ENCODE measurements around the gene NUDCD2. TPM values are rescaled to one million over a fixed set of nuclear protein-coding genes. Genes with fewer than 3 reads are reported as not detected.
"Not testable (repeated sequence)": the region's sequence is repeated elsewhere in the genome, so short reads cannot be mapped to it uniquely, and the experiment has no call there.

NUDCD2 gene
- total RNA-seq, 1 donor from 2014 or later: 5.7 TPM

DNA sequence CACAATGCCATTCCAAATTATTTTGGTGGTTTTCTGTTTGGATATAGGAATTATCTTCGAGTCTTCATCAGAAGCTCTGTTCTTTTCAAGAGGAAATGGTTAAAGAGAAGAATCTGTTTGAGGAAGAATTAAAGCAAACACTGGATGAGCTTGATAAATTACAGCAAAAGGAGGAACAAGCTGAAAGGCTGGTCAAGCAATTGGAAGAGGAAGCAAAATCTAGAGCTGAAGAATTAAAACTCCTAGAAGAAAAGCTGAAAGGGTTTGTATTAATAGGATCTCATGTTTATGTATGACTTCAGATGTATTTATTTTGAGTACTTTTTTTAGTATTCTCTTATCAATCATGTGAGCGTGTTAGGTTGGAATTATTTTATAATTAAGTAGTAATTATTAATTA, 15.5 kb upstream of the NUDCD2 start:
- Histone ChIP-seq H3K27ac (ENCODE audit: low read depth, low read length) (no peak overlapping the region), H3K9me3 (ENCODE audit: control insufficient read depth in 3 of 3, low read length in 3 of 3) (no peaks in the 10 kb centered on the region), H3K4me3 (ENCODE audit: low read length in 3 of 3) (no peak overlapping the region), H3K9ac (ENCODE audit: low read depth in 1 of 3, low read length in 3 of 3) (no peak overlapping the region), H3K36me3 (ENCODE audit: control insufficient read depth in 3 of 3, insufficient read depth in 3 of 3, low read length in 3 of 3) (no peaks in the 10 kb centered on the region), H3K27me3 (ENCODE audit: control insufficient read depth in 3 of 3, insufficient read depth in 3 of 3, low read length in 3 of 3) (no peaks in the 10 kb centered on the region), H3K4me1 (ENCODE audit: control insufficient read depth in 3 of 3, insufficient read depth in 3 of 3, low read length in 3 of 3) (no peaks in the 10 kb centered on the region)

DNA sequence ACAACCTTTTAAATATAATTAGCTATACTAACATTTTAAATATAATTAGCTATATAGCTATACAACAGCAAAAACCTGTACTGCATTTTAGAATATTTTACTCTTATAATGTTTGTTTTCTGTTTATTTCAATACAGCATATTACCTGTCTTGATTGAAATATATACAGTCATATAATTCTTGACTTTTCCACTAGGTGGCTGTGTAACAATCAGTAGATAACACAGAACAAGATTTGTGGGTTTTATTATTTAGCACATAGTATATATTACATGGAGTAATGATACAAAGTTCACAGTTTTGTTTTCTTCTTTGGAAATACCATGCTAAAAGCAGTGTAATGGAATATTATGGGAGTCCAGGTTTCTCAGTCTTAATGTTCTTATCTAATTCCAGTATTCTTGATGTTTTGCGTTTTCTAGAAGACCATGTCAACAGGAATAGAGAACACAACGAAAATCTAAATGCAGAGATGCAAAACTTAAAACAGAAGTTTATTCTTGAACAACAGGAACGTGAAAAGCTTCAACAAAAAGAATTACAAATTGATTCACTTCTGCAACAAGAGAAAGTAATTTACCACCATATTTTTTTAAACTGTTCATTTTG, 13.8 kb upstream of the NUDCD2 start:
- Histone ChIP-seq H3K9ac (ENCODE audit: low read depth in 1 of 3, low read length in 3 of 3) (no peak overlapping the region), H3K27ac (ENCODE audit: low read depth, low read length) (no peak overlapping the region), H3K9me3 (ENCODE audit: control insufficient read depth in 3 of 3, low read length in 3 of 3) (no peaks in the 10 kb centered on the region), H3K36me3 (ENCODE audit: control insufficient read depth in 3 of 3, insufficient read depth in 3 of 3, low read length in 3 of 3) (peaks cover 0 to 4% (median 0%) of the 10 kb centered on the region in 3 donors), H3K27me3 (ENCODE audit: control insufficient read depth in 3 of 3, insufficient read depth in 3 of 3, low read length in 3 of 3) (no peaks in the 10 kb centered on the region), H3K4me1 (ENCODE audit: control insufficient read depth in 3 of 3, insufficient read depth in 3 of 3, low read length in 3 of 3) (no peaks in the 10 kb centered on the region), H3K4me3 (ENCODE audit: low read length in 3 of 3) (no peak overlapping the region)

DNA sequence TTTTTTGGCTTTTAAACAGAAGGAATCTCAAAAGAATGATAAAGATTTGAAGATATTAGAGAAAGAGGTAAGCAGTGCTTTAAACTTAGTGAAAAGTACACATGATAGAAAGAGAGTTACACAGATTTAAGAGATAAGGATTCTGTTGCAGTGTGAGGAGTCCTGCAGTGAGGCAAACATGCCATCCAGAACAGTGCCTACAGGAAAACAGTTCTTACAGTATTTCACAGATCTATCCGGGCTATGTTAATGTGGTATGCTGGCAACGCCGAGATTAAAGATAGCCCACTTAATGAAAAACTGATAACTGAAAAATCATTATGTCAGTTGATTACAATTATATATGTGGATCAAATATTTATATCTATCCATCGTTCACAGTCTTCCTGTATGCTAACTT, 7.8 kb upstream of the NUDCD2 start:
- Histone ChIP-seq H3K4me3 (ENCODE audit: low read length in 3 of 3) (no peak overlapping the region), H3K4me1 (ENCODE audit: control insufficient read depth in 3 of 3, insufficient read depth in 3 of 3, low read length in 3 of 3) (no peaks in the 10 kb centered on the region), H3K27me3 (ENCODE audit: control insufficient read depth in 3 of 3, insufficient read depth in 3 of 3, low read length in 3 of 3) (no peaks in the 10 kb centered on the region), H3K27ac (ENCODE audit: low read depth, low read length) (no peak overlapping the region), H3K9me3 (ENCODE audit: control insufficient read depth in 3 of 3, low read length in 3 of 3) (no peaks in the 10 kb centered on the region), H3K9ac (ENCODE audit: low read depth in 1 of 3, low read length in 3 of 3) (no peak overlapping the region), H3K36me3 (ENCODE audit: control insufficient read depth in 3 of 3, insufficient read depth in 3 of 3, low read length in 3 of 3) (peaks cover 0 to 4% (median 0%) of the 10 kb centered on the region in 3 donors)

DNA sequence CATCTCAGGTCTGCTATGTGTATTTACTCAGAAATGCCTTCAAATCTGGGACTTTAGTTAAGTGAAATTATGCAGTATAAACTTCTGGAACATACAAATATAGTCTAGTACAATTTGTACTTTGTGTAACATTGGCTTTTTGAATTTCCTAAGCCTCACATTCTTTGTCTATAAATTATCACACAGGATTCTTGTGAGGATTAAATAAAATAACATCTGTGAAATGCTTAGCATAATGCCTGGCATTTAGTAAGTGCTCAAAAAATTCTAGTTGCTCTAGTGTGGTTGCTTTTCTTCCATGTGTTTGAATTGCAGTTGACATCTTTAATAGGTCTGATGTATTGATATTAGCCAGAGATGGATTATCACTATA, 3.1 kb upstream of the NUDCD2 start:
- no peak overlapping the region for H3K4me3 ChIP-seq (ENCODE audit: low read length in 3 of 3)
- no peak overlapping the region for H3K9ac ChIP-seq (ENCODE audit: low read depth in 1 of 3, low read length in 3 of 3)
- H3K27ac ChIP-seq (ENCODE audit: low read depth, low read length): no peak overlapping the region
- H3K36me3 ChIP-seq (ENCODE audit: control insufficient read depth in 3 of 3, insufficient read depth in 3 of 3, low read length in 3 of 3): no peaks in the 10 kb centered on the region
- H3K4me1 ChIP-seq (ENCODE audit: control insufficient read depth in 3 of 3, insufficient read depth in 3 of 3, low read length in 3 of 3): peaks cover 18 to 21% (median 20%) of the 10 kb centered on the region in 3 donors
- H3K9me3 ChIP-seq (ENCODE audit: control insufficient read depth in 3 of 3, low read length in 3 of 3): no peaks in the 10 kb centered on the region
- no peaks in the 10 kb centered on the region for H3K27me3 ChIP-seq (ENCODE audit: control insufficient read depth in 3 of 3, insufficient read depth in 3 of 3, low read length in 3 of 3)

DNA sequence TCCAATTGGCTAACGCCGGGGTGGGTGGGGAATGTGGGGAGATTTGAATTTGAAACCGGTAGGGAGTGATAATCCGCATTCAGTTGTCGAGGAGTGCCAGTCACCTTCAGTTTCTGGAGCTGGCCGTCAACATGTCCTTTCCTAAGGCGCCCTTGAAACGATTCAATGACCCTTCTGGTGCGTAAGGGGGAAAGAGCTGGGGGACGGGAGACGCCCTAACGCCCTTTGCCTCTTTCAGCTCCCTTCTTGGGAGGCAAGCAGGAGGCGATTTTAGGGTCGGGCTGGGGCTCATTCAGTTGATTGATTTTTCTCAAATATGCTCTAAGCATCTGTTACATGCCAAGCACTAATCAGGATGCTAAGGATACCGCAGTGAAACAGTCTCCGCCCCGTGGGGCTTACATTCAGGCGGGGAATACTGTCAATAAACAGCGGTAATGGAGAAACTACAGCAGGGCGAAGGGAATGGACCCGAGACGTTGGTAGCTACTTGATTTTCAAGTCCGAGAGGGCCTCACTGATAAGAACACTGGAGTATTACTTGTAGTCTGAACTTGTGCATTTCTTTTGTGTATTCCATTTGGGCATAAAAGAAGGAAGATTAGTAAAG, 765 bp upstream of the NUDCD2 start, which contains the start of gene HMMR:
HMMR (plus strand) TSS at position 71 of the 610 bp plus-strand sequence; CDS start at position 132, 61 bp downstream.
- Histone ChIP-seq H3K9ac (ENCODE audit: low read depth in 1 of 3, low read length in 3 of 3) (peak within 1 kb of the TSS; percentile 97), H3K4me1 (ENCODE audit: control insufficient read depth in 3 of 3, insufficient read depth in 3 of 3, low read length in 3 of 3) (peaks cover 18 to 21% (median 20%) of the 10 kb centered on the region in 3 donors), H3K36me3 (ENCODE audit: control insufficient read depth in 3 of 3, insufficient read depth in 3 of 3, low read length in 3 of 3) (peaks cover 1 to 9% (median 4%) of the 10 kb centered on the region in 3 donors), H3K4me3 (ENCODE audit: low read length in 3 of 3) (peak within 1 kb of the TSS; percentile 84 to 100 (median 95)), H3K27me3 (ENCODE audit: control insufficient read depth in 3 of 3, insufficient read depth in 3 of 3, low read length in 3 of 3) (no peaks in the 10 kb centered on the region), H3K9me3 (ENCODE audit: control insufficient read depth in 3 of 3, low read length in 3 of 3) (no peaks in the 10 kb centered on the region), H3K27ac (ENCODE audit: low read depth, low read length) (peak within 1 kb of the TSS; percentile 96)

DNA sequence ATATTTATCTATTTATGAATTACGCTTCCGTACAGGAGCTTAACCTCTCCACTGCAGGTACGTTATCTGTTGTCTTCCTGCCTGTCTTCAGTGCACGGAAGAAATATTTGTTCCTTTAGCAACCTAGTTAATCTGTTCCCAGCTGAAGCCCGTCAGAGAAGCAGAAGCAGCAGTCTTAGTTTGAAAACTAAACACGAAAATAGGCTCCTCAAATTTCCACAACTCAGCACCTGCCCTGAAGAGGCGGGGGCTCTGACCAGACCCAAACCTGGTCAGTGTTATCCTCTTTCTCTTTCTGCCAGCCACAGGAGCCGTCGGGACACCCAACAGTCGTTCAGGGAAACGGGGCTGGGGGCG, 462 bp downstream of the NUDCD2 start:
- Histone ChIP-seq H3K27me3 (ENCODE audit: control insufficient read depth in 3 of 3, insufficient read depth in 3 of 3, low read length in 3 of 3) (no peaks in the 10 kb centered on the region), H3K4me3 (ENCODE audit: low read length in 3 of 3) (peak overlapping the region; percentile 80 to 100 (median 95)), H3K9ac (ENCODE audit: low read depth in 1 of 3, low read length in 3 of 3) (peak overlapping the region; percentile 97), H3K4me1 (ENCODE audit: control insufficient read depth in 3 of 3, insufficient read depth in 3 of 3, low read length in 3 of 3) (peaks cover 18 to 21% (median 20%) of the 10 kb centered on the region in 3 donors), H3K27ac (ENCODE audit: low read depth, low read length) (peak overlapping the region; percentile 96), H3K36me3 (ENCODE audit: control insufficient read depth in 3 of 3, insufficient read depth in 3 of 3, low read length in 3 of 3) (peaks cover 4 to 18% (median 8%) of the 10 kb centered on the region in 3 donors), H3K9me3 (ENCODE audit: control insufficient read depth in 3 of 3, low read length in 3 of 3) (no peaks in the 10 kb centered on the region)

DNA sequence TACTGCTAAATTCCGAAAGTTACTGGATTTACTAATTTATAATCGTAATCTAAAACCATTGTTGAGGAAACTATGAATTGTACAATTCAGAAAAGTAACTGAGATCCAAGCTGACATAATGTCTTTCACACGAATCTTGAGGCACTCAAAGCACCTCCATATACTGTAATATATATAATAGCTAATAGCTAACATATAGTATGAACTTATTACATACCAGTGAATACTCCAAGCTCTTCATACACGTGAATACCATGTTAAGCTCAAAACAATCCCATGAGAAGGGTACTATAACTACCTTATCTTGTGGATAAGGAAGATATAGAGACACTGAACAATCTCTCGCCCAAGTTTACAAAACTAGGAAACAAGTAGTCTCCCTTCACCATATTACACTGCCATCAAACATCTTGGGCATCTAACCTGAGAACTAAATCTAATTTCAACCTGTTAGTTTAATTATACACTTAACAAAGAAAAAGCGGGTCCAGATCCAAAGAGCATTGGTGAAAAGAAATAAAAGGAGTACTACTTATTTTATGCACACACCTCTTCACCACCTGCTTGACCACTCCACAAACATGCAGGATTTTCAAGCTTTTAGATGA, 1.0 kb downstream of the NUDCD2 start:
- Histone ChIP-seq H3K4me1 (ENCODE audit: control insufficient read depth in 3 of 3, insufficient read depth in 3 of 3, low read length in 3 of 3) (peaks cover 18 to 21% (median 20%) of the 10 kb centered on the region in 3 donors), H3K9ac (ENCODE audit: low read depth in 1 of 3, low read length in 3 of 3) (peak overlapping the region; percentile 97), H3K9me3 (ENCODE audit: control insufficient read depth in 3 of 3, low read length in 3 of 3) (no peaks in the 10 kb centered on the region), H3K27ac (ENCODE audit: low read depth, low read length) (peak overlapping the region; percentile 96), H3K27me3 (ENCODE audit: control insufficient read depth in 3 of 3, insufficient read depth in 3 of 3, low read length in 3 of 3) (no peaks in the 10 kb centered on the region), H3K4me3 (ENCODE audit: low read length in 3 of 3) (peak overlapping the region; percentile 80 to 100 (median 95)), H3K36me3 (ENCODE audit: control insufficient read depth in 3 of 3, insufficient read depth in 3 of 3, low read length in 3 of 3) (peaks cover 4 to 19% (median 8%) of the 10 kb centered on the region in 3 donors)

DNA sequence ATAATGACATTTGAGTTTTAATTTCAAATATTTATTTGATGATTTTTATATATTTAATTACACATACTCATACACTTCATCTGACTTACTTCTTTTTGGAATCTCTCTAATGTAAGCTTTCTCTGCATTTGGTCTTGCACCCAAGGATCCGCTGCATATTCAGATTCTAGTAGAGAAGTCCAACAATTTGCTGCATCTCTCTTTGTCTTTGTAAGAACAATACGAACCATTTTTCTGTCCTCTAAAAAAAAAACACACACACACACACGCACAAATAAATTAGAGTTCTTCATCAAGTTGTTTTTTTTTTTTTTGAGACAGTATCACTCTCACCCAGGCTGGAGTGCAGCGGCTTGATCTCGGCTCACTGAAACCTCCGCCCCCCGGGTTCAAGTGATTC, 3.1 kb downstream of the NUDCD2 start:
- Histone ChIP-seq H3K27me3 (ENCODE audit: control insufficient read depth in 3 of 3, insufficient read depth in 3 of 3, low read length in 3 of 3) (no peaks in the 10 kb centered on the region), H3K27ac (ENCODE audit: low read depth, low read length) (no peak overlapping the region), H3K9ac (ENCODE audit: low read depth in 1 of 3, low read length in 3 of 3) (no peak overlapping the region), H3K36me3 (ENCODE audit: control insufficient read depth in 3 of 3, insufficient read depth in 3 of 3, low read length in 3 of 3) (peaks cover 4 to 27% (median 8%) of the 10 kb centered on the region in 3 donors), H3K9me3 (ENCODE audit: control insufficient read depth in 3 of 3, low read length in 3 of 3) (no peaks in the 10 kb centered on the region), H3K4me3 (ENCODE audit: low read length in 3 of 3) (no peak overlapping the region), H3K4me1 (ENCODE audit: control insufficient read depth in 3 of 3, insufficient read depth in 3 of 3, low read length in 3 of 3) (peaks cover 18 to 21% (median 20%) of the 10 kb centered on the region in 3 donors)

DNA sequence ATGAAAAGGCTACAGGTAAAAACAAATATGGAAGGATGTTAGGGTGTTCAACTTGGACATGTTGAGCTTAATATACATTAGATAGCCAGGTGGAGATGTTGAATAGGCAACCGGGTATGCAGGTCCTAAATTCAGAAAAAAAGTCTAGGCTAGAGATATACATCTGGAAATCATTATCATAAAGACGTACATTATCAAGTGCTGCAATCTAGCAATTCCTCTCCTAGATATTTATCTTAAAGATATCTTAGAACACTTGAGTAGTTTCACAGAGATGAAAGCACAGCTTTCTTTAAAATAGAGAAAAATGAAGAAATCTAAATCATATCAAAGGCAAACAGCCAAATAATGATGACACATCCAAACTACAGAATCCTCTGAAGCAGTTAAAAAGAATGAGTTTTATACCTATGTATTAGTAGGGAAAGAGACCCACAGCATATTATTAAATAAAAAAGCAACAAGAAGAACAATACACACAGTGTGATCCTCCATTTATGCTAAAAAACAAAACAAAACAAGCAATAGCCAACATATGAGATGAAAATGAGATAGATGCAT, 3.8 kb downstream of the NUDCD2 start:
- H3K4me1 ChIP-seq (ENCODE audit: control insufficient read depth in 3 of 3, insufficient read depth in 3 of 3, low read length in 3 of 3): peaks cover 13 to 19% (median 14%) of the 10 kb centered on the region in 3 donors
- no peak overlapping the region for H3K27ac ChIP-seq (ENCODE audit: low read depth, low read length)
- H3K9ac ChIP-seq (ENCODE audit: low read depth in 1 of 3, low read length in 3 of 3): no peak overlapping the region
- peaks cover 4 to 30% (median 10%) of the 10 kb centered on the region in 3 donors for H3K36me3 ChIP-seq (ENCODE audit: control insufficient read depth in 3 of 3, insufficient read depth in 3 of 3, low read length in 3 of 3)
- H3K4me3 ChIP-seq (ENCODE audit: low read length in 3 of 3): no peak overlapping the region
- H3K9me3 ChIP-seq (ENCODE audit: control insufficient read depth in 3 of 3, low read length in 3 of 3): no peaks in the 10 kb centered on the region
- no peaks in the 10 kb centered on the region for H3K27me3 ChIP-seq (ENCODE audit: control insufficient read depth in 3 of 3, insufficient read depth in 3 of 3, low read length in 3 of 3)

DNA sequence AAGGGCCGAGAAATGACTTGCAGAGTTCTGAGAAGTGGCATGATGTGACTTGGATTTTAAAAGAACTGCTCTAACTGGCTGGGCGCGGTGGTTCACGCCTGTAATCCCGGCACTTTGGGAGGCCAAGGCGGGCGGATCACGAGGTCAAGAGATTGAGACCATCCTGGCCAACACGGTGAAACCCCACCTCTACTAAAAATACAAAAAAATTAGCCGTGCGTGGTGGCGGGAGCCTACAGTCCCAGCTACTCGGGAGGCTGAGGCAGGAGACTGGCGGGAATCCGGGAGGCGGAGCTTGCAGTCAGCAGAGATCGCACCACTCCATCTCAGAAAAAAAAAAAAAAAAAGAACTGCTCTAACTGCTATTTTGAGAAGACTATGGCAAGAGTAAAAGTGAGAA, 4.5 kb downstream of the NUDCD2 start:
- H3K9me3 ChIP-seq (ENCODE audit: control insufficient read depth in 3 of 3, low read length in 3 of 3); H3K27ac ChIP-seq (ENCODE audit: low read depth, low read length); H3K27me3 ChIP-seq (ENCODE audit: control insufficient read depth in 3 of 3, insufficient read depth in 3 of 3, low read length in 3 of 3); H3K4me3 ChIP-seq (ENCODE audit: low read length in 3 of 3); H3K9ac ChIP-seq (ENCODE audit: low read depth in 1 of 3, low read length in 3 of 3): not testable (repeated sequence)
- Histone ChIP-seq H3K36me3 (ENCODE audit: control insufficient read depth in 3 of 3, insufficient read depth in 3 of 3, low read length in 3 of 3) (peaks cover 4 to 33% (median 13%) of the 10 kb centered on the region in 3 donors), H3K4me1 (ENCODE audit: control insufficient read depth in 3 of 3, insufficient read depth in 3 of 3, low read length in 3 of 3) (peaks cover 7 to 13% (median 8%) of the 10 kb centered on the region in 3 donors)
